ENCODE results near the gene TMEM132D.

The TMEM132D gene

DNA sequence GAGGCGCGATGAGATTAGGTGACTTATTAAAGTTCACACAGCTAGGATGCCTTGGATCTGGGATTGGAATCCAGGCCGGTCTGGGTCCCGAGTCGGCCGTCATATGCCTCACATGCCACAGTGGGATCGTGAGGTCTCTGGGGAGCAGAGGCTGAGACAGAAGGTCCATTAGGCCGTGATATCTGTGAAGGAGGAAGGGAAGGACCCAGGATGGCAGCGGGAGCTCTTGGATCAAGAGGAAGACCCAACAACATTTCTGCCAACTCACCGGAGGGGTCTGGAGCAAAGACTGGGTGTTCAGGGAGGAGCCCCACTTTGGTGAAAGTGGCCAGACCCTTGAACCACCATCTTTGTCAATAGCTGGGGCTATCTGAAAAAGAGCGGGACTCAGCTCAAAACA, 807.6 kb downstream of the TMEM132D start:
- Histone ChIP-seq H3K36me3 (ENCODE audit: low read length) (no peaks in the 10 kb centered on the region), H4K20me1 (ENCODE audit: low read depth, low read length) (no peaks in the 10 kb centered on the region), H3K9me3 (ENCODE audit: insufficient read depth, low read length) (no peaks in the 10 kb centered on the region), H3K27me3 (ENCODE audit: low read length) (no peaks in the 10 kb centered on the region), H3K4me3 (ENCODE audit: insufficient read depth, low read length, poor library complexity, severe bottlenecking) (no peak overlapping the region), H3K4me2 (ENCODE audit: low read depth, low read length, poor library complexity, severe bottlenecking) (no peak overlapping the region), H3K9ac (ENCODE audit: low read length) (no peak overlapping the region), H3K27ac (ENCODE audit: low read depth, low read length) (no peak overlapping the region), H3K9me2 (replicated peaks; ENCODE audit: insufficient read depth, low read length) (no peaks in the 10 kb centered on the region), H3K79me2 (ENCODE audit: insufficient read depth, low read length) (no peaks in the 10 kb centered on the region), H2AFZ (ENCODE audit: low read depth, low read length, severe bottlenecking) (no peak overlapping the region), H3F3A (ENCODE audit: insufficient read depth) (no peaks in the 10 kb centered on the region)
- TF ChIP-seq, protein P1, sequence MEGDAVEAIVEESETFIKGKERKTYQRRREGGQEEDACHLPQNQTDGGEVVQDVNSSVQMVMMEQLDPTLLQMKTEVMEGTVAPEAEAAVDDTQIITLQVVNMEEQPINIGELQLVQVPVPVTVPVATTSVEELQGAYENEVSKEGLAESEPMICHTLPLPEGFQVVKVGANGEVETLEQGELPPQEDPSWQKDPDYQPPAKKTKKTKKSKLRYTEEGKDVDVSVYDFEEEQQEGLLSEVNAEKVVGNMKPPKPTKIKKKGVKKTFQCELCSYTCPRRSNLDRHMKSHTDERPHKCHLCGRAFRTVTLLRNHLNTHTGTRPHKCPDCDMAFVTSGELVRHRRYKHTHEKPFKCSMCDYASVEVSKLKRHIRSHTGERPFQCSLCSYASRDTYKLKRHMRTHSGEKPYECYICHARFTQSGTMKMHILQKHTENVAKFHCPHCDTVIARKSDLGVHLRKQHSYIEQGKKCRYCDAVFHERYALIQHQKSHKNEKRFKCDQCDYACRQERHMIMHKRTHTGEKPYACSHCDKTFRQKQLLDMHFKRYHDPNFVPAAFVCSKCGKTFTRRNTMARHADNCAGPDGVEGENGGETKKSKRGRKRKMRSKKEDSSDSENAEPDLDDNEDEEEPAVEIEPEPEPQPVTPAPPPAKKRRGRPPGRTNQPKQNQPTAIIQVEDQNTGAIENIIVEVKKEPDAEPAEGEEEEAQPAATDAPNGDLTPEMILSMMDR (IDR thresholded peaks at IDR 0.05; ENCODE audit: insufficient read depth, low read length, poor library complexity, severe bottlenecking): no peak
- TF ChIP-seq EZH2phosphoT487 (conservative IDR thresholded peaks at IDR 0.05; ENCODE audit: low read length): no peak

DNA sequence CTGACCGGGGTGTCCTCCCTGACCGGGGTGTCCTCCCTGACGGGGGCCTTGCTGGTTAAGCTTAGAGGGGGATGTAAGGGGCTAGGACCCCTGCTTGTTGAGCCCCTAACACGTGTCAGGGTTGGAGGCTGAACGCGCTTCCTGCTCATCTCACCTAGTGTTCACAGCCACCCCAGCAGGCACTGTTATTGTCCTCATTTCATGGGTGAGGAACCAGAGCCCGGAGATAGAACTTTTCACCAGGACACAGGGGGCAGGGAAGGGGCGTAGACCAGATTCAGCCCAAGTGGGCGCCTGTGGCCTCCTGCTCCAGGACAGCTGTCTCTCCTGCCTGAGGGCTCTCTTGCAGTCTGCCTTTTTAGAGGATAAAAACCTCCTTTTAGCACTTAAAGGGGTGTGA, 814.2 kb downstream of the TMEM132D start:
- Histone ChIP-seq H3K9me2 (replicated peaks; ENCODE audit: insufficient read depth, low read length) (no peaks in the 10 kb centered on the region), H3K9me3 (ENCODE audit: insufficient read depth, low read length) (no peaks in the 10 kb centered on the region), H3K27ac (ENCODE audit: low read depth, low read length) (no peak overlapping the region), H3K79me2 (ENCODE audit: insufficient read depth, low read length) (no peaks in the 10 kb centered on the region), H3F3A (ENCODE audit: insufficient read depth) (no peaks in the 10 kb centered on the region), H2AFZ (ENCODE audit: low read depth, low read length, severe bottlenecking) (no peak overlapping the region), H4K20me1 (ENCODE audit: low read depth, low read length) (no peaks in the 10 kb centered on the region), H3K9ac (ENCODE audit: low read length) (no peak overlapping the region), H3K36me3 (ENCODE audit: low read length) (no peaks in the 10 kb centered on the region), H3K4me2 (ENCODE audit: low read depth, low read length, poor library complexity, severe bottlenecking) (no peak overlapping the region), H3K27me3 (ENCODE audit: low read length) (no peaks in the 10 kb centered on the region), H3K4me3 (ENCODE audit: insufficient read depth, low read length, poor library complexity, severe bottlenecking) (no peak overlapping the region)
- TF ChIP-seq, protein P1 (IDR thresholded peaks at IDR 0.05; ENCODE audit: insufficient read depth, low read length, poor library complexity, severe bottlenecking): no peak
- TF ChIP-seq EZH2phosphoT487 (conservative IDR thresholded peaks at IDR 0.05; ENCODE audit: low read length): no peak

DNA sequence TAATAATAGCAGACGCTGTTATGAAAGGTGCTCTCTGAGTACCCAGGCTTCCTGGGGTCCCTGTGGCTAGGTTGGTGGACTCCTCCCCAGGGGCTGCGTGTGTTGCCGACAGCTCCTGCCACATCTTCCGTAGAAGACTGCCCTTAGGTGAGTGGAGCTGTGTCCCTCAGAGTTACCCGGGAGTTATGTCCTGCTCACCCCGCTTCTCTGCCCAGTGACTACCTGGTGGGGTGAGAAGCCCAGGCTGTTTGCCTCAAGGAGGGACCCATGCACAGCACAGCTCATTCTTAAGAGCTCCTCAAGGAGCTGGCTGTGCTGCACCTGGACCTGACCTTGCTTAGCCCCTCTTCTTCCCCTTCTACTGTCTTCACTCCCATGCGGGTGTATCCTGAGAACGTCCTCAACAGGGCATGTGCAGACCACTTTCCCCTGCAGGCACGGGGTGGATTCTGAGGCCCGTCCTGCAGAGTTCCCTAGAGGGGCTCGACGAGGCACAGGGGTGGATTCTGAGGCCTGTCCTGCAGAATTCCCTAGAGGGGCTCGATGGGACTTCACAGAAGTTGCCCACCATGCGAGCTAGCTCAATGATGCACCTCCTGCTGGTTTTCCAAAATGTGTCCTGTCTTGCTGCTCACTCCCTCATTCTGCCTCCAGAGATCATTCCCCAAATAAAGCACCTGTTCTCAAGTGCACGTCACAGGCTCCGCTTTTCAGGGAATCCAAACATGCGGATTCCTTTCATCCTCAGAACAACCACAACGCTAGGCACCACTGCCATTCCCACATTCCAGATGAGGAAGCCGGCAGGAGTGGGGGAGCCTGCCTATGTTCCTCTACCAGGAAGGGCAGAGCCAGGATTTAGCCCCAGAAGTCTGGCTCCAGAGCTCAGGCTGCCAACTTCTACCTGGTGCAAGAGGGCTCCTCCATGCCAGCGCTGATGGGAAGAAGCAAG, 818.7 kb downstream of the TMEM132D start:
- Histone ChIP-seq H3K79me2 (ENCODE audit: insufficient read depth, low read length) (no peaks in the 10 kb centered on the region), H3K4me2 (ENCODE audit: low read depth, low read length, poor library complexity, severe bottlenecking) (no peak overlapping the region), H3F3A (ENCODE audit: insufficient read depth) (no peaks in the 10 kb centered on the region), H3K9me3 (ENCODE audit: insufficient read depth, low read length) (no peaks in the 10 kb centered on the region), H3K9ac (ENCODE audit: low read length) (no peak overlapping the region), H2AFZ (ENCODE audit: low read depth, low read length, severe bottlenecking) (no peak overlapping the region), H3K27ac (ENCODE audit: low read depth, low read length) (no peak overlapping the region), H3K4me3 (ENCODE audit: insufficient read depth, low read length, poor library complexity, severe bottlenecking) (no peak overlapping the region), H3K36me3 (ENCODE audit: low read length) (no peaks in the 10 kb centered on the region), H3K27me3 (ENCODE audit: low read length) (no peaks in the 10 kb centered on the region), H3K9me2 (replicated peaks; ENCODE audit: insufficient read depth, low read length) (no peaks in the 10 kb centered on the region), H4K20me1 (ENCODE audit: low read depth, low read length) (no peaks in the 10 kb centered on the region)
- no peak for TF ChIP-seq EZH2phosphoT487 (conservative IDR thresholded peaks at IDR 0.05; ENCODE audit: low read length)
- TF ChIP-seq, protein P1 (IDR thresholded peaks at IDR 0.05; ENCODE audit: insufficient read depth, low read length, poor library complexity, severe bottlenecking): no peak

Measured in SU-DHL-6 (cell line).